NCI-H2196 treated with DMSO at 0.1 percent for 48 hours (cell line): ENCODE measurements around the gene TNS2.

ENCODE experiments used
- DNase-seq: peaks from one replicate; lab custom pipeline; 2025; ENCODE audit not compliant: unreplicated experiment; lab: John Stamatoyannopoulos, UW

TNS2 gene

GRCh38 chr12:53044052-53044581 is 5.7 kb upstream of the TNS2 start:
- DNase-seq: no peak

GRCh38 chr12:53044896-53045695 is 4.8 kb upstream of the TNS2 start:
- DNase-seq: no peak

- DNase-seq: no peak
Measured at GRCh38 chr12:53045696-53046045, 4.2 kb upstream of the TNS2 start.

- DNase-seq: peak; percentile 92
Measured at GRCh38 chr12:53046655-53047220, 3.1 kb upstream of the TNS2 start.

- DNase-seq: peak; percentile 92
Measured at GRCh38 chr12:53047221-53048032, 2.4 kb upstream of the TNS2 start.

- no peak for DNase-seq
Measured at GRCh38 chr12:53048033-53048779, 1.7 kb upstream of the TNS2 start.

- no peak for DNase-seq
Measured at GRCh38 chr12:53048780-53049401, 974 bp upstream of the TNS2 start.

- no peak for DNase-seq
Measured at GRCh38 chr12:53050426-53051057, 677 bp downstream of the TNS2 start.

GRCh38 chr12:53051058-53051880 is 1.4 kb downstream of the TNS2 start:
- DNase-seq: no peak

- no peak for DNase-seq
Measured at GRCh38 chr12:53051881-53052412, 2.1 kb downstream of the TNS2 start.

- DNase-seq: peak; percentile 64
Measured at GRCh38 chr12:53052419-53053217, 2.8 kb downstream of the TNS2 start.

- DNase-seq: peak; percentile 62
Measured at GRCh38 chr12:53053218-53054111, 3.6 kb downstream of the TNS2 start.

GRCh38 chr12:53054112-53054878 is 4.4 kb downstream of the TNS2 start:
- DNase-seq: peak; percentile 99

- no peak for DNase-seq
Measured at GRCh38 chr12:53055471-53056266, 5.8 kb downstream of the TNS2 start.

GRCh38 chr12:53056296-53056695 is 6.4 kb downstream of the TNS2 start:
- no peak for DNase-seq

- no peak for DNase-seq
Measured at GRCh38 chr12:53056901-53057300, 7.0 kb downstream of the TNS2 start.
